Mesenchymal stem cell (in vitro differentiated cells and primary cell): ENCODE data around the gene SRC.

Experiments used
- DNase-seq: peaks from one replicate; pipeline ENCODE4 v3.0.0-alpha.2; 2013
- H2AFZ ChIP-seq: one replicate; pipeline ENCODE4 v1.6.1; 2013; ENCODE audit warnings: low read depth, mild to moderate bottlenecking, control low read depth, inconsistent platforms, low read length, moderate library complexity
- H2AK5ac ChIP-seq: 2 replicates; pipeline ENCODE4 v1.6.1; 2013; ENCODE audit warnings: low read length, moderate library complexity, mild to moderate bottlenecking, inconsistent platforms; ENCODE audit not compliant: severe bottlenecking
- H2BK120ac ChIP-seq: one replicate; pipeline ENCODE4 v1.6.1; 2013; ENCODE audit warnings: low read depth, mild to moderate bottlenecking, inconsistent platforms, low read length, moderate library complexity
- H2BK12ac ChIP-seq, 2 experiments: one replicate each; pipeline ENCODE4 v1.6.1; 2013; ENCODE audit warnings: inconsistent platforms in 2 of 2, low read length in 2 of 2, mild to moderate bottlenecking in 2 of 2, moderate library complexity in 2 of 2, control low read depth in 1 of 2
- H2BK15ac ChIP-seq: one replicate; pipeline ENCODE4 v1.6.1; 2013; ENCODE audit warnings: mild to moderate bottlenecking, low read depth, inconsistent platforms; ENCODE audit not compliant: poor library complexity, severe bottlenecking
- H2BK5ac ChIP-seq: 2 replicates; pipeline ENCODE4 v1.6.1; 2013; ENCODE audit warnings: low read depth, mild to moderate bottlenecking, low read length, control low read depth, inconsistent platforms; ENCODE audit not compliant: poor library complexity, severe bottlenecking
- H3K14ac ChIP-seq, 2 experiments: one replicate each; pipeline ENCODE4 v1.6.1; 2013; ENCODE audit warnings: inconsistent platforms in 2 of 2, low read length in 2 of 2, control low read depth in 1 of 2, mild to moderate bottlenecking in 1 of 2, moderate library complexity in 1 of 2
- H3K18ac ChIP-seq, 2 experiments: one replicate each; pipeline ENCODE4 v1.6.1; 2013; ENCODE audit warnings: inconsistent platforms in 2 of 2, low read length in 2 of 2, control low read depth in 1 of 2, low read depth in 1 of 2, mild to moderate bottlenecking in 1 of 2
- H3K23ac ChIP-seq, 2 experiments: one replicate each; pipeline ENCODE4 v1.6.1; 2013; ENCODE audit warnings: inconsistent platforms in 2 of 2, low read length in 2 of 2, mild to moderate bottlenecking in 2 of 2, moderate library complexity in 2 of 2, control low read depth in 1 of 2
- H3K27ac ChIP-seq: 2 replicates; pipeline ENCODE4 v1.5.1; 2013; ENCODE audit warnings: mild to moderate bottlenecking, moderate library complexity, low read length, control low read depth, inconsistent platforms; ENCODE audit not compliant: poor library complexity, severe bottlenecking
- H3K27me3 ChIP-seq, 2 experiments: 2 replicates each; pipeline versions ENCODE4 v1.6.1 to v1.7.0; 2013; ENCODE audit warnings: low read length in 2 of 2, mild to moderate bottlenecking in 2 of 2, moderate library complexity in 2 of 2, control low read depth in 1 of 2, inconsistent platforms in 1 of 2; ENCODE audit not compliant: control insufficient read depth in 1 of 2, insufficient read depth in 1 of 2
- H3K36me3 ChIP-seq, 2 experiments: 2 replicates each; pipeline versions ENCODE4 v1.6.1 to v1.7.0; 2013; ENCODE audit warnings: low read length in 2 of 2, control low read depth in 1 of 2, inconsistent platforms in 1 of 2, low read depth in 1 of 2, mild to moderate bottlenecking in 1 of 2; ENCODE audit not compliant: insufficient read depth in 2 of 2, control insufficient read depth in 1 of 2
- H3K4ac ChIP-seq, 2 experiments: one replicate each; pipeline ENCODE4 v1.6.1; 2013; ENCODE audit warnings: inconsistent platforms in 2 of 2, low read length in 2 of 2, mild to moderate bottlenecking in 2 of 2, moderate library complexity in 2 of 2, control low read depth in 1 of 2, low read depth in 1 of 2
- H3K4me1 ChIP-seq: 2 replicates; pipeline ENCODE4 v1.6.1; 2013; ENCODE audit warnings: low read depth, low read length, control low read depth; ENCODE audit not compliant: control insufficient read depth, insufficient read depth
- H3K4me2 ChIP-seq: 2 replicates; pipeline ENCODE4 v1.6.1; 2013; ENCODE audit warnings: low read length, mild to moderate bottlenecking, inconsistent platforms; ENCODE audit not compliant: poor library complexity, severe bottlenecking
- H3K4me3 ChIP-seq, 2 experiments: 2 replicates each; pipeline versions ENCODE4 v1.5.1 to v1.7.0; 2013; ENCODE audit warnings: low read length in 2 of 2, mild to moderate bottlenecking in 2 of 2, control low read depth in 1 of 2, low read depth in 1 of 2; ENCODE audit not compliant: insufficient read depth in 1 of 2
- H3K79me1 ChIP-seq: replicated peaks from 2 replicates; pipeline ENCODE4 v1.6.1; 2013; ENCODE audit warnings: mild to moderate bottlenecking, control low read depth, low read length, inconsistent platforms; ENCODE audit not compliant: poor library complexity, severe bottlenecking
- H3K9ac ChIP-seq: 2 replicates; pipeline ENCODE4 v1.7.0; 2013; ENCODE audit warnings: mild to moderate bottlenecking, low read length, moderate library complexity
- H3K9me3 ChIP-seq: 2 replicates; pipeline ENCODE4 v1.7.0; 2013; ENCODE audit warnings: mild to moderate bottlenecking, low read length; ENCODE audit not compliant: control insufficient read depth
- H4K8ac ChIP-seq: one replicate; pipeline ENCODE4 v1.6.1; 2013; ENCODE audit warnings: inconsistent platforms, mild to moderate bottlenecking, low read length, moderate library complexity
- H4K91ac ChIP-seq: one replicate; pipeline ENCODE4 v1.6.1; 2013; ENCODE audit warnings: mild to moderate bottlenecking, low read length, inconsistent platforms
- WGBS: methylation state at CpG from one replicate; pipeline ENCODE4 v1.1.7; 2013; ENCODE audit warnings: mixed read lengths; 5-methylcytosine and 5-hydroxymethylcytosine counted together

Gene SRC

DNA sequence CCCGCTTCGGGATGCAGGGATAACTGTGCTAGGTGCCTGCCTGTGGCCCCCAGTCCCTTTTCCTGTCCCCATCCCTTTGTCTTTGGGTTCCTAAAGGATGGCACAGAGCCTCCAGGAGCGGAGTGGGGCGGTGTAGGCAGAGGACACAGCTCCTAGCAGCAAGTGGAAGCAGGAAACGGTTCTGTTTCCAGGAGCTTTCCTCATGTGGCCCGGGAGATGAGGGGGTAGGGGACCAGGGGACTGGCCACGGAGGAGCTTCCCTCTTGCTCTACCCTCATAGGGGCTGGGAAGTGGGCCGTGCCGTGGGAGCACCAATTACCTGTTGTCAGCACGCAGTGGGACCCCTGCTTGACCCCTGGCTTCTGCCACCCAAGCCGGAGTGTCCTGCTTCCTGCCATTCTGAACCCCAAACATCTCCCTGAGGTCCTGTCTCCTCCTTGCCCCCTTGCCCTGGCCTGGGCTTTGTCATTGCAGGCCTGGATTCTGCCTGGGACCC lies 76.9 kb downstream of the SRC start:
- Histone ChIP-seq H3K4me1 (peaks cover 5% of the 10 kb centered on the region), H3K18ac (no peak overlapping the region), H2AK5ac (no peak overlapping the region), H4K8ac (no peak overlapping the region), H4K91ac (no peak overlapping the region), H3K79me1 (no peaks in the 10 kb centered on the region), H3K4me3 (no peak overlapping the region), H3K9ac (no peak overlapping the region), H3K23ac (no peak overlapping the region), H3K4ac (no peak overlapping the region), H2BK15ac (no peak overlapping the region), H2BK5ac (no peak overlapping the region), H2AFZ (no peak overlapping the region), H3K9me3 (no peaks in the 10 kb centered on the region), H2BK12ac (no peak overlapping the region), H3K27ac (no peak overlapping the region), H3K4me2 (no peak overlapping the region), H3K36me3 (no peaks in the 10 kb centered on the region), H2BK120ac (no peak overlapping the region), H3K14ac (no peak overlapping the region), H3K27me3 (peaks cover 99 to 100% of the 10 kb centered on the region in 2 experiments)
- no peak for DNase-seq
- WGBS = 49% methylated on average over 10 of the region's 11 CpGs

DNA sequence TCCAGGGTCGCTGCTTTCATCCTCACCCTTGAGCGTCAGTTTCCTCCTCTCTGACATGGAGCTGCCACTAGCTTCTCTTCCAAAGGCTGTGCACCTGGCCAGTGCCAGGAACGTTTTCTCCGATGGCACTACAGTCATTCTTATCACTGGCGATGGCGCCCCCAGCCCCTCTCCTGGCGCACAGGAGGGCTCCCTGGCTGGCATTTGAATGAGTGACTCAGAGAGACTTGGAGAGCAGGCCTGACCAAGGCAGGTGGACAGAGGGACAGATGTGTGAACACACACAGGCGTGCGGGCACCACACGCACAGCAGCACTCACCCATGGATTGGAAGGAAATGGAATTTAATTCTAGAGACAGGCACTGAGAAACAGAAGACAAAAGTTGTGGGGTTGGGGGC lies 77.6 kb downstream of the SRC start:
- no peak overlapping the region for H4K8ac ChIP-seq
- no peak overlapping the region for H3K14ac ChIP-seq
- no peaks in the 10 kb centered on the region for H3K36me3 ChIP-seq
- H2BK15ac ChIP-seq = no peak overlapping the region
- H2AFZ ChIP-seq = no peak overlapping the region
- H3K4me2 ChIP-seq = no peak overlapping the region
- no peaks in the 10 kb centered on the region for H3K79me1 ChIP-seq
- H3K4me1 ChIP-seq = peaks cover 4% of the 10 kb centered on the region
- no peak overlapping the region for H3K27ac ChIP-seq
- no peak overlapping the region for H2BK12ac ChIP-seq
- peaks cover 99 to 100% of the 10 kb centered on the region in 2 experiments for H3K27me3 ChIP-seq
- H3K4ac ChIP-seq = no peak overlapping the region
- H3K18ac ChIP-seq = no peak overlapping the region
- H2BK120ac ChIP-seq = no peak overlapping the region
- WGBS = 83% methylated on average over 10 of the region's 10 CpGs
- no peak overlapping the region for H4K91ac ChIP-seq
- no peak overlapping the region for H3K4me3 ChIP-seq
- H2BK5ac ChIP-seq = no peak overlapping the region
- H3K23ac ChIP-seq = no peak overlapping the region
- no peak for DNase-seq
- no peak overlapping the region for H3K9ac ChIP-seq
- H3K9me3 ChIP-seq = peaks cover 6% of the 10 kb centered on the region
- H2AK5ac ChIP-seq = no peak overlapping the region

DNA sequence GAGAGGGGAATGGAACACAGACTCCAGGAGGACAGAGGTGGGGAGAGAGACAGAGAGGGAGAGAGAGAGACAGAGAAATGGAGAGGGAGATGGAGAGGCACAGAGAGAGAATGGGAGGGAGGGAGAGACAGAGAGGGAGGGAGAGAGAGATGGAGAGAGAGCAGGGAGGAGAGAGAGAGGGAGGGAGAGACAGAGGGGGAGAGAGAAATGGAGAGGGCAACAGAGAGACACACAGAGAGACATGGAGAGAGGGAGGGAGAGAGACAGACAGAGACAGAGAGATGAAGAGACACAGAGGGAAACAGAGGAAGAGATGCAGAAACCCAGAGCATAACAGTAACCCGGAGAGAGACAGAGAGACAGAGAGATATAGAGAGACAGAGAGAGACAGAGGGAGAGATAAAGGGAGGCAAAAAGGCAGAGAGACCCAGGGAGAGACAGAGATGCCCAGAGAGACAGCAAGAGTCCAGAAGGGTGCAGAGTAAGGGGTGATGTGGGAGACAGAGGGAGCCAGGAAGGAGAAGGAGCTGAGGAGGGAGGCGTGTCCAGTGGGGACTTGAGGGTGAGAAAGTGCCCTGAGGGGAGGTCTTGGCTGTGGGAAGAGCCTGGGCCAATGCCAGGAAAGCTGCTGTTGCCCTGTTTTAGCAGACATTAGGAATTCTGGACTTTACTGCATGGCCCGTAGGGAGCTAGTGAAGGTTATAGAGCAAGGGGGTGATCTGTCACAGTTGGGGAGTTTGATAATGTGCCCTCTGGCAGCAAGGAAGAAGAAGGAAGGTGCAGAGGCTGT lies 78.3 kb downstream of the SRC start:
- no peaks in the 10 kb centered on the region for H3K79me1 ChIP-seq
- H4K91ac ChIP-seq = no peak overlapping the region
- H4K8ac ChIP-seq = no peak overlapping the region
- no peak overlapping the region for H2BK15ac ChIP-seq
- H3K23ac ChIP-seq = no peak overlapping the region
- H3K27me3 ChIP-seq = peaks cover 99 to 100% of the 10 kb centered on the region in 2 experiments
- H3K4me2 ChIP-seq = no peak overlapping the region
- no peak overlapping the region for H2BK120ac ChIP-seq
- H2BK5ac ChIP-seq = no peak overlapping the region
- no peak overlapping the region for H3K4ac ChIP-seq
- H3K9ac ChIP-seq = no peak overlapping the region
- no peak overlapping the region for H3K14ac ChIP-seq
- peaks cover 4% of the 10 kb centered on the region for H3K4me1 ChIP-seq
- H2AFZ ChIP-seq = no peak overlapping the region
- no peak overlapping the region for H3K18ac ChIP-seq
- H2BK12ac ChIP-seq = no peak overlapping the region
- DNase-seq = no peak
- H3K9me3 ChIP-seq = peaks cover 6% of the 10 kb centered on the region
- no peak overlapping the region for H3K4me3 ChIP-seq
- H2AK5ac ChIP-seq = no peak overlapping the region
- no peaks in the 10 kb centered on the region for H3K36me3 ChIP-seq
- 62% methylated on average over 3 of the region's 3 CpGs for WGBS
- no peak overlapping the region for H3K27ac ChIP-seq

DNA sequence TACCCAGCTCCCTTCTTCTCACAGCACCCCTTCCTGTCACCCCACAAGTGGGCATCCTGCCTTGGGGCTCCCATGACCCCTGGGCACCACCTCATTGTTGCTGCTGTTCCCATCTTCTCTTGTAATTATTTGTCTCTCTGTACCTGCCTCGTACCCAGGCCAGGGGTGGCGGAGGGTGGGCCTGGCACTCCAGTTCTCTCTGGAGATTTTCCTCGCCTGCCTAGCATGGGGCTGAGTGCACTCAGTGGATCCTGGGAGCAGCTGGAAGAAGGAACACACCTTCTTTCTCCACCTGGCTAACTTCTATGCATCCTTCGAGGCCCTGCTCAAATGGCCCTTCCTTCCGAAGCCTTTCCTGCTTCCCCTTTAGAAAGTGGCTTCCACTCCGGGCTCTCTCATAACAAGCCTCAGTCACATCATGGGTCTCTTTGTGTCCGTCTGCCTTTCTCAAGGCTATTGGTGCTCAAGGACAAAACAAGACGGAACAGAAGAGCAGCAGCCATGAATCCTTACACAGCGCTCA lies 79.2 kb downstream of the SRC start:
- Histone ChIP-seq H3K9ac (no peak overlapping the region), H3K79me1 (no peaks in the 10 kb centered on the region), H4K8ac (no peak overlapping the region), H4K91ac (no peak overlapping the region), H3K4me3 (no peak overlapping the region), H2BK15ac (no peak overlapping the region), H2AFZ (no peak overlapping the region), H2BK120ac (no peak overlapping the region), H3K14ac (no peak overlapping the region), H3K27me3 (peaks cover 97 to 99% of the 10 kb centered on the region in 2 experiments), H2BK5ac (no peak overlapping the region), H3K4me2 (no peak overlapping the region), H3K4me1 (peaks cover 4% of the 10 kb centered on the region), H3K27ac (no peak overlapping the region), H3K9me3 (peaks cover 6% of the 10 kb centered on the region), H3K18ac (no peak overlapping the region), H2BK12ac (no peak overlapping the region), H3K23ac (peak overlapping the region in 1 of 2 experiments; percentile 65), H2AK5ac (no peak overlapping the region), H3K4ac (no peak overlapping the region), H3K36me3 (no peaks in the 10 kb centered on the region)
- 87% methylated on average over 9 of the region's 9 CpGs for WGBS
- no peak for DNase-seq
